IMR-90 (cell line): ENCODE data around the gene ZCCHC7. TPM values are rescaled to one million over a fixed set of nuclear protein-coding genes. Genes with fewer than 3 reads are reported as not detected.
A peak's percentile ranks its signal among the peaks of the same experiment; 100 is the strongest.

Experiments
- ATAC-seq: fragments of 200-7000 bp; cut with Tn5 transposase; 2 replicates; pipeline ENCODE4 v1.9.1; 2020; ENCODE audit warnings: low read depth, mild to moderate bottlenecking, moderate library complexity
- BruUV-seq: library from RNA; stranded (reverse); fragments of 400-500 nt; replicated peaks from 2 replicates; lab custom pipeline; 2021; lab: Mats Ljungman, UMichigan
- CTCF ChIA-PET: fragments of 300-600 bp; formaldehyde crosslinking; extraction: SDS; loops from one replicate; lab custom pipeline; 2021; ENCODE audit warnings: antibody characterized with exemption; lab: Yijun Ruan, JAX
- POLR2A ChIA-PET: fragments of 300-600 bp; sonication (Branson Sonifier 250); formaldehyde crosslinking; loops from one replicate; lab custom pipeline; 2022; ENCODE audit warnings: antibody characterized with exemption; ENCODE audit not compliant: unreplicated experiment; lab: Charles Lee
- DNase-seq: peaks from one replicate; pipeline ENCODE4 v3.0.0; 2013
- H2AFZ ChIP-seq: replicated peaks from 2 replicates; pipeline ENCODE3; 2013; ENCODE audit warnings: low read length, mild to moderate bottlenecking; ENCODE audit not compliant: poor library complexity
- H2AK5ac ChIP-seq: 2 replicates; pipeline ENCODE4 v1.6.1; 2013; ENCODE audit warnings: low read depth, low read length, inconsistent platforms
- H2AK9ac ChIP-seq: replicated peaks from 2 replicates; pipeline ENCODE3; 2013; ENCODE audit warnings: mild to moderate bottlenecking, low read depth, low read length, moderate library complexity; ENCODE audit not compliant: poor library complexity
- H2BK120ac ChIP-seq: 2 replicates; pipeline ENCODE4 v1.6.1; 2013; ENCODE audit warnings: low read depth, low read length, inconsistent platforms
- H2BK15ac ChIP-seq: 3 replicates; pipeline ENCODE4 v1.6.1; 2013; ENCODE audit warnings: low read depth, low read length, inconsistent platforms
- H2BK20ac ChIP-seq: 2 replicates; pipeline ENCODE4 v1.6.1; 2013; ENCODE audit warnings: low read depth, mild to moderate bottlenecking, inconsistent platforms, low read length, moderate library complexity
- H2BK5ac ChIP-seq: 2 replicates; pipeline ENCODE4 v1.6.1; 2013; ENCODE audit warnings: mild to moderate bottlenecking, low read depth, low read length, inconsistent platforms; ENCODE audit not compliant: poor library complexity, severe bottlenecking
- H3K14ac ChIP-seq: replicated peaks from 2 replicates; pipeline ENCODE4 v1.6.1; 2013; ENCODE audit warnings: low read depth, low read length, inconsistent platforms
- H3K18ac ChIP-seq: 2 replicates; pipeline ENCODE4 v1.6.1; 2013; ENCODE audit warnings: low read depth, low read length, control low read depth
- H3K23ac ChIP-seq: 2 replicates; pipeline ENCODE4 v1.6.1; 2013; ENCODE audit warnings: low read depth, low read length, inconsistent platforms
- H3K27ac ChIP-seq: 2 replicates; pipeline ENCODE4 v1.5.1; 2013; ENCODE audit warnings: mild to moderate bottlenecking, control low read depth, low read length; ENCODE audit not compliant: insufficient read depth
- H3K27me3 ChIP-seq: 2 replicates; pipeline ENCODE4 v1.6.1; 2013; ENCODE audit warnings: low read length; ENCODE audit not compliant: control insufficient read depth, insufficient read depth
- H3K36me3 ChIP-seq: 2 replicates; pipeline ENCODE4 v1.6.1; 2013; ENCODE audit warnings: low read length, mixed read lengths; ENCODE audit not compliant: control insufficient read depth, insufficient read depth
- H3K4ac ChIP-seq: 2 replicates; pipeline ENCODE4 v1.6.1; 2013; ENCODE audit warnings: low read depth, low read length, inconsistent platforms
- H3K4me1 ChIP-seq: 2 replicates; pipeline ENCODE4 v1.6.1; 2013; ENCODE audit warnings: low read length, mixed read lengths; ENCODE audit not compliant: control insufficient read depth, insufficient read depth
- H3K4me2 ChIP-seq: 2 replicates; pipeline ENCODE4 v1.6.1; 2013; ENCODE audit warnings: low read depth, mild to moderate bottlenecking, control low read depth, low read length, moderate library complexity
- H3K4me3 ChIP-seq: 2 replicates; pipeline ENCODE4 v1.5.1; 2013; ENCODE audit warnings: low read depth, mild to moderate bottlenecking, control low read depth, low read length, moderate library complexity; ENCODE audit not compliant: insufficient read depth
- H3K56ac ChIP-seq: 2 replicates; pipeline ENCODE4 v1.6.1; 2013; ENCODE audit warnings: low read length, inconsistent platforms; ENCODE audit not compliant: insufficient read depth; ENCODE audit errors: extremely low read depth
- H3K79me1 ChIP-seq, 2 experiments: 2 replicates each; pipeline ENCODE4 v1.6.1; 2013; ENCODE audit warnings: low read length in 2 of 2, inconsistent platforms in 1 of 2, low read depth in 1 of 2
- H3K9ac ChIP-seq: 2 replicates; pipeline ENCODE4 v1.6.1; 2013; ENCODE audit warnings: low read depth, low read length, control low read depth
- H3K9me1 ChIP-seq: 2 replicates; pipeline ENCODE4 v1.6.1; 2013; ENCODE audit warnings: low read length, inconsistent platforms; ENCODE audit not compliant: insufficient read depth
- H3K9me3 ChIP-seq: 2 replicates; pipeline ENCODE4 v1.6.1; 2013; ENCODE audit warnings: low read length; ENCODE audit not compliant: control insufficient read depth, insufficient read depth
- H4K20me1 ChIP-seq: 2 replicates; pipeline ENCODE4 v1.6.1; 2013; ENCODE audit warnings: low read length, inconsistent platforms; ENCODE audit not compliant: insufficient read depth
- H4K5ac ChIP-seq: 2 replicates; pipeline ENCODE4 v1.6.1; 2013; ENCODE audit warnings: mild to moderate bottlenecking, low read depth, low read length, control low read depth
- H4K8ac ChIP-seq, 2 experiments: 2 replicates each; pipeline ENCODE4 v1.6.1; 2013; ENCODE audit warnings: low read depth in 2 of 2, low read length in 2 of 2, control low read depth in 1 of 2, inconsistent platforms in 1 of 2
- H4K91ac ChIP-seq: 2 replicates; pipeline ENCODE4 v1.6.1; 2013; ENCODE audit warnings: low read depth, low read length, inconsistent platforms; ENCODE audit not compliant: insufficient read depth
- CEBPB ChIP-seq: IDR thresholded peaks from 2 replicates; pipeline ENCODE4 v1.6.1; 2012; ENCODE audit warnings: low read depth, low read length, improper control_type of control experiment
- WGBS, 2 experiments: methylation state at CpG; one replicate each; pipeline versions ENCODE4 v1.1.5 to v1.1.7; 2013; ENCODE audit warnings: missing lambda C conversion rate in 2 of 2; ENCODE audit not compliant: insufficient read length in 1 of 2; ENCODE audit errors: extremely low coverage in 2 of 2; 5-methylcytosine and 5-hydroxymethylcytosine counted together
- dilution Hi-C: fragments of 300-500 bp; cut with HindIII; formaldehyde crosslinking; loops from one replicate; pipeline ENCODE4 v1.14.3; 2018; ENCODE audit warnings: low sequenced_read_pairs; ENCODE audit not compliant: unreplicated experiment
- in situ Hi-C: fragments of 300-500 bp; cut with MboI; formaldehyde crosslinking; loops from 3 replicates; pipeline ENCODE4 v1.14.3; 2019; ENCODE audit warnings: low sequenced_read_pairs, inconsistent platforms, mixed read lengths
- intact Hi-C: fragments of 100-400 bp; cut with micrococcal nuclease; formaldehyde crosslinking; loops from 2 replicates; pipeline ENCODE4 v1.10.0; 2022
- polyA plus RNA-seq, 3 experiments: library from polyadenylated mRNA; depleted of rRNA; stranded (reverse); fragments of >200 nt; gene quantifications; 2 replicates each; pipeline ENCODE4 v1.2.3, GENCODE V29; 2012; ENCODE audit warnings: low replicate concordance in 1 of 3
- total RNA-seq: library from RNA; depleted of rRNA; stranded (reverse); fragments of >200 nt; gene quantifications from 2 replicates; pipeline ENCODE4 v1.2.3, GENCODE V29; 2012
- TF ChIP-seq, protein P1 (sequence below): conservative IDR thresholded peaks from 2 replicates; pipeline ENCODE4 v1.5.1; 2012; ENCODE audit warnings: mild to moderate bottlenecking, low read depth, low read length, improper control_type of control experiment

The ZCCHC7 gene
- total and polyA plus RNA-seq, 2 of the 4 experiments (the other 2 are of a cell fraction): 13.6 to 28.7 TPM

DNA sequence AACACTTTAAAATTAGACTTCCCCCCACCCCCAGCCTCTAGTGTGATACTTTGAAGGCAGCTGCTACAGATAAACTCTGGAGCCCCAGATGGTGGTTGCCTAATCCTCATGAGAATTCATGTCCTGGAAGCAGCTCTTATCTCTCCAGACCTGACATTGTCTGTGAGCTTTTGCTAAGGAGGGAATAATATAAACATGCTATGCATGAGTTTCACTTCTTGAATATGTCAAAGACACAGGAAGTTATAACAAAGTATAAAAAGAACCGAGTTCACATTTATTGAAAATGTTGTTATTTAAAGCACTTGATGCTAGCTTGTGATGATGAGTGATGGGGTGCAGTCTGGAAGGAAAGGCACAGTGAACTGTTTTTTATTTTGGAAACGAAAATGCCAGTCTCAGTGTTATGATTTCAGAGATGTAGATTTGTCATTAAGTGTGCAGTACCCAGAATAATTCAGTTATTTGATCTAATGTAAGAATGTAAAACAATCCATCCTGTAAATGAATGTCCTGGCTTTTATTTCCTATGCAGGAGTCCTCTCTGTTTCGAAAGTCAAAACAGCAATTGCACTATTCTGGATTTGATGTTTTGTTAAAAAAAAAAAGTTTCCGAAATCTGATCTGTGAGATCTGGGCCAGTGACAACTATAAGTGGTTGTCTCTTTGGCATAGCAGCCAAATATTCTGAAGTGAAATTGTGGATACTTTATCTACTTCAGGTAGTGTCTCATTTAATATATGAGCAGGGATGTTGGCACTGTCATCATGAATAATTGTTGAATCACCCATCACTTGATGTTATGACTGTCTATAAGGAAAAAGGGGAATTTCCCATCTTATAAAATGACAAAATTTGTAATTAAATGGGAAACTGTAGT is 77.0 kb downstream of the ZCCHC7 start:
- Histone ChIP-seq H3K23ac (no peak overlapping the region), H3K4me2 (peak overlapping the region; percentile 73), H2AFZ (no peak overlapping the region), H2AK5ac (no peak overlapping the region), H2AK9ac (no peak overlapping the region), H4K5ac (no peak overlapping the region), H3K27me3 (no peaks in the 10 kb centered on the region), H3K18ac (no peak overlapping the region), H3K9me1 (no peaks in the 10 kb centered on the region), H4K8ac (no peak overlapping the region), H2BK5ac (peak overlapping the region; percentile 40), H3K14ac (no peak overlapping the region), H3K27ac (no peak overlapping the region), H4K20me1 (peaks cover 11% of the 10 kb centered on the region; the same call in 1 of the 2 replicates), H2BK120ac (no peak overlapping the region), H3K9me3 (no peaks in the 10 kb centered on the region), H3K9ac (no peak overlapping the region), H3K4me1 (peaks cover 5% of the 10 kb centered on the region), H4K91ac (no peak overlapping the region), H3K56ac (no peak overlapping the region), H2BK20ac (no peak overlapping the region), H2BK15ac (no peak overlapping the region), H3K36me3 (no peaks in the 10 kb centered on the region), H3K4me3 (no peak overlapping the region), H3K79me1 (peaks cover 0 to 18% of the 10 kb centered on the region in 2 experiments; a peak in 2 of 4 replicates), H3K4ac (no peak overlapping the region)
- WGBS, 2 experiments: 0% methylated on average over 1 of the region's 4 CpGs; no CpG with 5 or more reads in 1 of the 2 experiments
- CTCF ChIA-PET: no interaction called here
- POLR2A ChIA-PET: no interaction called here
- ATAC-seq: peak; percentile 76
- TF ChIP-seq, protein P1, sequence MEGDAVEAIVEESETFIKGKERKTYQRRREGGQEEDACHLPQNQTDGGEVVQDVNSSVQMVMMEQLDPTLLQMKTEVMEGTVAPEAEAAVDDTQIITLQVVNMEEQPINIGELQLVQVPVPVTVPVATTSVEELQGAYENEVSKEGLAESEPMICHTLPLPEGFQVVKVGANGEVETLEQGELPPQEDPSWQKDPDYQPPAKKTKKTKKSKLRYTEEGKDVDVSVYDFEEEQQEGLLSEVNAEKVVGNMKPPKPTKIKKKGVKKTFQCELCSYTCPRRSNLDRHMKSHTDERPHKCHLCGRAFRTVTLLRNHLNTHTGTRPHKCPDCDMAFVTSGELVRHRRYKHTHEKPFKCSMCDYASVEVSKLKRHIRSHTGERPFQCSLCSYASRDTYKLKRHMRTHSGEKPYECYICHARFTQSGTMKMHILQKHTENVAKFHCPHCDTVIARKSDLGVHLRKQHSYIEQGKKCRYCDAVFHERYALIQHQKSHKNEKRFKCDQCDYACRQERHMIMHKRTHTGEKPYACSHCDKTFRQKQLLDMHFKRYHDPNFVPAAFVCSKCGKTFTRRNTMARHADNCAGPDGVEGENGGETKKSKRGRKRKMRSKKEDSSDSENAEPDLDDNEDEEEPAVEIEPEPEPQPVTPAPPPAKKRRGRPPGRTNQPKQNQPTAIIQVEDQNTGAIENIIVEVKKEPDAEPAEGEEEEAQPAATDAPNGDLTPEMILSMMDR: no peak
- TF ChIP-seq CEBPB: peak; percentile 81
- no TSS peak for BruUV-seq
- in situ Hi-C loops: no loop called here
- intact Hi-C loops: no loop called here
- dilution Hi-C loops: no loop called here
- peak; percentile 77 for DNase-seq
